OCI-LY3 (cell line): ENCODE data around the gene EMILIN1.
"Not testable (repeated sequence)": the region's sequence is repeated elsewhere in the genome, so short reads cannot be mapped to it uniquely, and the experiment has no call there.

Experiments used
- H2AFZ ChIP-seq: fragments of 200-600, 300-600 bp; shearing (Covaris generic); 2 replicates; pipeline ENCODE4 v1.6.0; 2014; ENCODE audit warnings: antibody characterized with exemption, low read depth, low read length
- H3K27ac ChIP-seq: fragments of 200-600, 300-600 bp; sonication (generic); 2 replicates; pipeline ENCODE4 v1.5.1; 2014; ENCODE audit warnings: mild to moderate bottlenecking, low read length, moderate library complexity, mixed read lengths
- H3K27me3 ChIP-seq: fragments of 200-600, 300-600 bp; sonication (generic); 2 replicates; pipeline ENCODE4 v1.6.1; 2014; ENCODE audit warnings: low read depth, low read length, mixed read lengths
- H3K36me3 ChIP-seq: fragments of 200-600, 300-600 bp; sonication (generic); replicated peaks from 2 replicates; pipeline ENCODE3; 2014; ENCODE audit warnings: low read depth, low read length, mixed read lengths
- H3K4me1 ChIP-seq: fragments of 300-600, 200-600 bp; sonication (generic); 2 replicates; pipeline ENCODE4 v1.6.1; 2014; ENCODE audit warnings: low read length, mixed read lengths
- H3K4me2 ChIP-seq: fragments of 200-600, 300-600 bp; sonication (generic); 2 replicates; pipeline ENCODE4 v1.6.1; 2014; ENCODE audit warnings: low read length, mixed read lengths
- H3K4me3 ChIP-seq: fragments of 300-600, 200-600 bp; sonication (generic); 2 replicates; pipeline ENCODE4 v1.5.1; 2014; ENCODE audit warnings: antibody characterized with exemption, mild to moderate bottlenecking, low read length, moderate library complexity
- H3K79me2 ChIP-seq: fragments of 300-600, 200-600 bp; shearing (Covaris generic); 2 replicates; pipeline ENCODE4 v1.6.1; 2014; ENCODE audit warnings: mild to moderate bottlenecking, low read length, mixed read lengths
- H3K9ac ChIP-seq: fragments of 300-600, 200-600 bp; shearing (Covaris generic); 2 replicates; pipeline ENCODE4 v1.6.0; 2014; ENCODE audit warnings: mild to moderate bottlenecking, low read length, moderate library complexity
- H3K9me3 ChIP-seq: fragments of 200-600, 300-600 bp; shearing (Covaris generic); 2 replicates; pipeline ENCODE4 v1.6.1; 2014; ENCODE audit warnings: low read length, mixed read lengths; ENCODE audit not compliant: insufficient read depth
- H4K20me1 ChIP-seq: fragments of 200-600, 300-600 bp; sonication (generic); 2 replicates; pipeline ENCODE4 v1.6.1; 2016; ENCODE audit warnings: low read length, mixed read lengths; ENCODE audit not compliant: insufficient read depth
- EZH2phosphoT487 ChIP-seq: fragments of 200-600 bp; shearing (Covaris generic); IDR thresholded peaks from 2 replicates; pipeline ENCODE4 v1.6.1; 2018; ENCODE audit warnings: antibody characterized with exemption, mixed run types, low read depth
- TF ChIP-seq, protein P1 (sequence below): fragments of 200-600, 300-600 bp; sonication (generic); IDR thresholded peaks from 2 replicates; pipeline ENCODE4 v1.5.1; 2014; ENCODE audit warnings: antibody characterized with exemption, low read length, low read depth

Gene EMILIN1

DNA sequence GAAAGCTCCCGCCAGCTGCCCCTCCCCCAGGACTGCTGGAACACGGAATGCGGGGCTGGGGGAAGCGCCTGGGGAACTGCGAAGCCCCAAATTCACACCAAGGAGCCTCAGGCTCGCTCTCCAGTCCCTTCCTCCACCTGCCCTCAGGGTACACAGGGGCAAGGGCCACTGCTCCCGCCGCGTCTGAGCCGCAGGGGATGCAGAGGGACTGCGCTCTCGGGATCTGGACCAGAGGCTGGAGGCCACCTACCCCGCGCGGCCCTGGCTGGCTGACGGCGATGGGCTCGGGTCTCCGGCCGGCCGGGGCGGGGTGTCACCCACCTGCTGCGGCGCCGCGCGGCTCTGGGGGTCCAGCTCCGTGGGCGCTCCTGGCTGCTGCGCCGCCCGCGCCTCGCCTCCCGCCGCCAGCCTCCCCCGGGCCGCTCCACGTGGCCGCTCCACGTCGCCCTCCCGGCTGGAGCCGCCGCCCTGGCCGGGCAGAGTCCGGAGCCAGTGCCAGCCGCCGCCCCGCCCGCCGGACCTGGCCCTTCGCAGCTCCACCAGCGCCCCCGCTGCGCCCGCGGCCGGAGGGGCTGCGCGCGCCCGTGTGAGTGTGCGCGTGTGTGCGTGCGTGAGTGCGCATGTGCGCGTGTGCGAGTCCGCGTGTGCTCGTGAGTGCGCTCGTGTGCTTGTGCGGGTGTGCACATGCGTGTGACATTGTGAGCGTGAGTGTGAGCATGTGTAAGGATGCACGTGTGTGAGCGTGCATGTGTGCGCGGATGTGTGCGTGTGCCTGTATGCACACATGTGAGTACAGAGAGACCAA is 40.3 kb downstream of the EMILIN1 start, which contains the start of gene CGREF1:
Gene CGREF1, minus strand, starts transcription at position 604 of the 805 bp plus-strand sequence. CDS start 14,762 bp downstream, outside the sequence.
- Histone ChIP-seq H3K4me1 (peaks cover 11% of the 10 kb centered on the region), H3K27me3 (peaks cover 6% of the 10 kb centered on the region), H3K9ac (peak within 1 kb of the TSS; percentile 61), H3K4me3 (peak within 1 kb of the TSS; percentile 75), H3K27ac (no peak within 1 kb of the TSS), H4K20me1 (no peaks in the 10 kb centered on the region), H3K79me2 (no peaks in the 10 kb centered on the region), H3K9me3 (no peaks in the 10 kb centered on the region), H2AFZ (peak within 1 kb of the TSS; percentile 80), H3K4me2 (peak within 1 kb of the TSS; percentile 81), H3K36me3 (no peaks in the 10 kb centered on the region)
- TF ChIP-seq, protein P1, sequence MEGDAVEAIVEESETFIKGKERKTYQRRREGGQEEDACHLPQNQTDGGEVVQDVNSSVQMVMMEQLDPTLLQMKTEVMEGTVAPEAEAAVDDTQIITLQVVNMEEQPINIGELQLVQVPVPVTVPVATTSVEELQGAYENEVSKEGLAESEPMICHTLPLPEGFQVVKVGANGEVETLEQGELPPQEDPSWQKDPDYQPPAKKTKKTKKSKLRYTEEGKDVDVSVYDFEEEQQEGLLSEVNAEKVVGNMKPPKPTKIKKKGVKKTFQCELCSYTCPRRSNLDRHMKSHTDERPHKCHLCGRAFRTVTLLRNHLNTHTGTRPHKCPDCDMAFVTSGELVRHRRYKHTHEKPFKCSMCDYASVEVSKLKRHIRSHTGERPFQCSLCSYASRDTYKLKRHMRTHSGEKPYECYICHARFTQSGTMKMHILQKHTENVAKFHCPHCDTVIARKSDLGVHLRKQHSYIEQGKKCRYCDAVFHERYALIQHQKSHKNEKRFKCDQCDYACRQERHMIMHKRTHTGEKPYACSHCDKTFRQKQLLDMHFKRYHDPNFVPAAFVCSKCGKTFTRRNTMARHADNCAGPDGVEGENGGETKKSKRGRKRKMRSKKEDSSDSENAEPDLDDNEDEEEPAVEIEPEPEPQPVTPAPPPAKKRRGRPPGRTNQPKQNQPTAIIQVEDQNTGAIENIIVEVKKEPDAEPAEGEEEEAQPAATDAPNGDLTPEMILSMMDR: no peak
- no peak for TF ChIP-seq EZH2phosphoT487

DNA sequence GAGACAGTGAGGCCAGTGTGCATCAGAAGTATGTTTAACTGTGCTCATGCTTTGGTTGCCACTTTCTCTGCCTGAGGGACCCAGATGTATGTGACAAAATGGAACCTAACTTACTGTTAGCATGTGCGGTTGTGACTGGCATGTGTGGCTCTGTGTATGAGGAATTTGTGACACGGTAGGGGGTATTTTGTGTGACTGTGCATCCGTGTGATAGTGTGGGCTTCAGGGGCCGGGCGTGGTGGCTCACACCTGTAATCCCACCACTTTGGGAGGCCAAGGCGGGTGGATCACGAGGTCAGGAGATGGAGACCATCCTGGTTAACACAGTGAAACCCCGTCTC is 40.9 kb downstream of the EMILIN1 start:
- Histone ChIP-seq H3K4me3 (peak overlapping the region; percentile 75), H3K4me2 (peak overlapping the region; percentile 81), H3K4me1 (peaks cover 15% of the 10 kb centered on the region), H3K9ac (peak overlapping the region; percentile 61), H2AFZ (peak overlapping the region; percentile 80)
- not testable (repeated sequence) for H3K9me3 ChIP-seq, H4K20me1 ChIP-seq, H3K27me3 ChIP-seq, H3K79me2 ChIP-seq, H3K36me3 ChIP-seq, H3K27ac ChIP-seq

DNA sequence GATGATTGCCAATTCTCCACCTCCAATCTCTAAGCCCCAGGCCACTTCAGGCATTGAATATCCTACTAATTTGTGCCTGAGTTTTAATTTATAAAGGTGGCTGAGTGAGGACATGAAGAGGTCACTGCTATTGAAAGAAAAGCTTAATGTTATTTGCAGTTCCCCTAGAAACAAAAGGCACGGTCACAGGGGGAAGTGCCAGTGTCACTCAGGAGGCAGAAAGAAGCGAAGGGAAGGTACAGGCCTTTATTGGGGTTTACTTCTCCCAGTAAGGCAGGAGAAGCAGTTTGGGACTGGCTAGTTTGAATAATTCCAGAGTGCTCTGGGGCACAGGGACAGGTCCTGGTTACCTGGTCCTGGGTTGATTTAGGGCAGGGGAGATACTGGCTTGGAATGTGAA is 43.5 kb downstream of the EMILIN1 start:
- H3K27me3 ChIP-seq: peaks cover 6% of the 10 kb centered on the region

DNA sequence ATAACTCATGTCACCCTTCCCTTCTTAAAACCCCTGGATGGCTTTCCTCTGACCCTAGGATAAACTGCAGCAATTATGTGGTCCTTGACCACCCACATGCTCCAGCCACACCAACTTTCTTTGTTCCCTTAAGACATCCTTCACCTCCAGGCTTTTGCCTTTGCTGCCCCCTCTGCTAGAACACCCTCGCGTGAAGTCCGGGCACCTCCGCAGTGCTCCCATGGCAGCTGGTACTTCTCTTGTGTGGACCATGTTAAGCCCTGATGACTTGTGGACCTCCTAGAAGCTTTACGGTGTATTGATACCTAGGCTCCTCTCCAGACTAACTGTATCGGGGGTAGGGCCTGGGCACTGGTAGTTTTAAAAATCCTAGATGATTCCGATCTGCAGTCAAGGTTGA is 44.4 kb downstream of the EMILIN1 start:
- H3K9ac ChIP-seq: no peak overlapping the region
- TF ChIP-seq, protein P1: no peak
- no peak for TF ChIP-seq EZH2phosphoT487
- H3K27ac ChIP-seq: no peak overlapping the region
- H3K79me2 ChIP-seq: no peaks in the 10 kb centered on the region
- peaks cover 6% of the 10 kb centered on the region for H3K27me3 ChIP-seq
- H3K9me3 ChIP-seq: no peaks in the 10 kb centered on the region
- peaks cover 15% of the 10 kb centered on the region for H3K4me1 ChIP-seq
- no peaks in the 10 kb centered on the region for H3K36me3 ChIP-seq
- peak overlapping the region; percentile 97 for H3K4me2 ChIP-seq
- no peaks in the 10 kb centered on the region for H4K20me1 ChIP-seq
- H2AFZ ChIP-seq: peak overlapping the region; percentile 98
- H3K4me3 ChIP-seq: peak overlapping the region; percentile 80

More for the DNA sequence above, 43.5 kb downstream of the EMILIN1 start:
- Histone ChIP-seq H3K4me3 (no peak overlapping the region), H4K20me1 (no peaks in the 10 kb centered on the region), H3K4me1 (peaks cover 17% of the 10 kb centered on the region), H3K27ac (no peak overlapping the region), H2AFZ (no peak overlapping the region), H3K36me3 (no peaks in the 10 kb centered on the region), H3K9me3 (no peaks in the 10 kb centered on the region), H3K79me2 (no peaks in the 10 kb centered on the region), H3K9ac (no peak overlapping the region), H3K4me2 (no peak overlapping the region)
- TF ChIP-seq, protein P1: no peak
